IMR-90 (cell line): ENCODE data around the gene EEF1AKMT1. TPM values are rescaled to one million over a fixed set of nuclear protein-coding genes. Genes with fewer than 3 reads are reported as not detected.
A peak's percentile ranks its signal among the peaks of the same experiment; 100 is the strongest.

Experiments used
- ATAC-seq: fragments of 200-7000 bp; cut with Tn5 transposase; 2 replicates; pipeline ENCODE4 v1.9.1; 2020; ENCODE audit warnings: low read depth, mild to moderate bottlenecking, moderate library complexity
- BruUV-seq: library from RNA; stranded (reverse); fragments of 400-500 nt; replicated peaks from 2 replicates; lab custom pipeline; 2021; lab: Mats Ljungman, UMichigan
- CTCF ChIA-PET: fragments of 300-600 bp; formaldehyde crosslinking; extraction: SDS; loops from one replicate; lab custom pipeline; 2021; ENCODE audit warnings: antibody characterized with exemption; lab: Yijun Ruan, JAX
- POLR2A ChIA-PET: fragments of 300-600 bp; sonication (Branson Sonifier 250); formaldehyde crosslinking; loops from one replicate; lab custom pipeline; 2022; ENCODE audit warnings: antibody characterized with exemption; ENCODE audit not compliant: unreplicated experiment; lab: Charles Lee
- DNase-seq: peaks from one replicate; pipeline ENCODE4 v3.0.0; 2013
- H2AFZ ChIP-seq: replicated peaks from 2 replicates; pipeline ENCODE3; 2013; ENCODE audit warnings: low read length, mild to moderate bottlenecking; ENCODE audit not compliant: poor library complexity
- H2AK5ac ChIP-seq: 2 replicates; pipeline ENCODE4 v1.6.1; 2013; ENCODE audit warnings: low read depth, low read length, inconsistent platforms
- H2AK9ac ChIP-seq: replicated peaks from 2 replicates; pipeline ENCODE3; 2013; ENCODE audit warnings: mild to moderate bottlenecking, low read depth, low read length, moderate library complexity; ENCODE audit not compliant: poor library complexity
- H2BK120ac ChIP-seq: 2 replicates; pipeline ENCODE4 v1.6.1; 2013; ENCODE audit warnings: low read depth, low read length, inconsistent platforms
- H2BK15ac ChIP-seq: 3 replicates; pipeline ENCODE4 v1.6.1; 2013; ENCODE audit warnings: low read depth, low read length, inconsistent platforms
- H2BK20ac ChIP-seq: 2 replicates; pipeline ENCODE4 v1.6.1; 2013; ENCODE audit warnings: low read depth, mild to moderate bottlenecking, inconsistent platforms, low read length, moderate library complexity
- H2BK5ac ChIP-seq: 2 replicates; pipeline ENCODE4 v1.6.1; 2013; ENCODE audit warnings: mild to moderate bottlenecking, low read depth, low read length, inconsistent platforms; ENCODE audit not compliant: poor library complexity, severe bottlenecking
- H3K14ac ChIP-seq: replicated peaks from 2 replicates; pipeline ENCODE4 v1.6.1; 2013; ENCODE audit warnings: low read depth, low read length, inconsistent platforms
- H3K18ac ChIP-seq: 2 replicates; pipeline ENCODE4 v1.6.1; 2013; ENCODE audit warnings: low read depth, low read length, control low read depth
- H3K23ac ChIP-seq: 2 replicates; pipeline ENCODE4 v1.6.1; 2013; ENCODE audit warnings: low read depth, low read length, inconsistent platforms
- H3K27ac ChIP-seq: 2 replicates; pipeline ENCODE4 v1.5.1; 2013; ENCODE audit warnings: mild to moderate bottlenecking, control low read depth, low read length; ENCODE audit not compliant: insufficient read depth
- H3K27me3 ChIP-seq: 2 replicates; pipeline ENCODE4 v1.6.1; 2013; ENCODE audit warnings: low read length; ENCODE audit not compliant: control insufficient read depth, insufficient read depth
- H3K36me3 ChIP-seq: 2 replicates; pipeline ENCODE4 v1.6.1; 2013; ENCODE audit warnings: low read length, mixed read lengths; ENCODE audit not compliant: control insufficient read depth, insufficient read depth
- H3K4ac ChIP-seq: 2 replicates; pipeline ENCODE4 v1.6.1; 2013; ENCODE audit warnings: low read depth, low read length, inconsistent platforms
- H3K4me1 ChIP-seq: 2 replicates; pipeline ENCODE4 v1.6.1; 2013; ENCODE audit warnings: low read length, mixed read lengths; ENCODE audit not compliant: control insufficient read depth, insufficient read depth
- H3K4me2 ChIP-seq: 2 replicates; pipeline ENCODE4 v1.6.1; 2013; ENCODE audit warnings: low read depth, mild to moderate bottlenecking, control low read depth, low read length, moderate library complexity
- H3K4me3 ChIP-seq: 2 replicates; pipeline ENCODE4 v1.5.1; 2013; ENCODE audit warnings: low read depth, mild to moderate bottlenecking, control low read depth, low read length, moderate library complexity; ENCODE audit not compliant: insufficient read depth
- H3K56ac ChIP-seq: 2 replicates; pipeline ENCODE4 v1.6.1; 2013; ENCODE audit warnings: low read length, inconsistent platforms; ENCODE audit not compliant: insufficient read depth; ENCODE audit errors: extremely low read depth
- H3K79me1 ChIP-seq, 2 experiments: 2 replicates each; pipeline ENCODE4 v1.6.1; 2013; ENCODE audit warnings: low read length in 2 of 2, inconsistent platforms in 1 of 2, low read depth in 1 of 2
- H3K9ac ChIP-seq: 2 replicates; pipeline ENCODE4 v1.6.1; 2013; ENCODE audit warnings: low read depth, low read length, control low read depth
- H3K9me1 ChIP-seq: 2 replicates; pipeline ENCODE4 v1.6.1; 2013; ENCODE audit warnings: low read length, inconsistent platforms; ENCODE audit not compliant: insufficient read depth
- H3K9me3 ChIP-seq: 2 replicates; pipeline ENCODE4 v1.6.1; 2013; ENCODE audit warnings: low read length; ENCODE audit not compliant: control insufficient read depth, insufficient read depth
- H4K20me1 ChIP-seq: 2 replicates; pipeline ENCODE4 v1.6.1; 2013; ENCODE audit warnings: low read length, inconsistent platforms; ENCODE audit not compliant: insufficient read depth
- H4K5ac ChIP-seq: 2 replicates; pipeline ENCODE4 v1.6.1; 2013; ENCODE audit warnings: mild to moderate bottlenecking, low read depth, low read length, control low read depth
- H4K8ac ChIP-seq, 2 experiments: 2 replicates each; pipeline ENCODE4 v1.6.1; 2013; ENCODE audit warnings: low read depth in 2 of 2, low read length in 2 of 2, control low read depth in 1 of 2, inconsistent platforms in 1 of 2
- H4K91ac ChIP-seq: 2 replicates; pipeline ENCODE4 v1.6.1; 2013; ENCODE audit warnings: low read depth, low read length, inconsistent platforms; ENCODE audit not compliant: insufficient read depth
- FOS ChIP-seq: fragments of 150-350 bp; IDR thresholded peaks from 2 replicates; pipeline ENCODE4 v1.6.1; 2016; ENCODE audit warnings: low read depth, low read length
- MAZ ChIP-seq: IDR thresholded peaks from 2 replicates; pipeline ENCODE4 v1.6.1; 2012; ENCODE audit warnings: low read depth, mild to moderate bottlenecking, low read length, improper control_type of control experiment, moderate library complexity, borderline replicate concordance
- POLR2A ChIP-seq: IDR thresholded peaks from 2 replicates; pipeline ENCODE4 v1.6.1; 2012; ENCODE audit warnings: mild to moderate bottlenecking, low read depth, low read length
- WGBS, 2 experiments: methylation state at CpG; one replicate each; pipeline versions ENCODE4 v1.1.5 to v1.1.7; 2013; ENCODE audit warnings: missing lambda C conversion rate in 2 of 2; ENCODE audit not compliant: insufficient read length in 1 of 2; ENCODE audit errors: extremely low coverage in 2 of 2; 5-methylcytosine and 5-hydroxymethylcytosine counted together
- dilution Hi-C: fragments of 300-500 bp; cut with HindIII; formaldehyde crosslinking; loops from one replicate; pipeline ENCODE4 v1.14.3; 2018; ENCODE audit warnings: low sequenced_read_pairs; ENCODE audit not compliant: unreplicated experiment
- in situ Hi-C: fragments of 300-500 bp; cut with MboI; formaldehyde crosslinking; loops from 3 replicates; pipeline ENCODE4 v1.14.3; 2019; ENCODE audit warnings: low sequenced_read_pairs, inconsistent platforms, mixed read lengths
- intact Hi-C: fragments of 100-400 bp; cut with micrococcal nuclease; formaldehyde crosslinking; loops from 2 replicates; pipeline ENCODE4 v1.10.0; 2022
- polyA plus RNA-seq, 3 experiments: library from polyadenylated mRNA; depleted of rRNA; stranded (reverse); fragments of >200 nt; gene quantifications; 2 replicates each; pipeline ENCODE4 v1.2.3, GENCODE V29; 2012; ENCODE audit warnings: low replicate concordance in 1 of 3
- total RNA-seq: library from RNA; depleted of rRNA; stranded (reverse); fragments of >200 nt; gene quantifications from 2 replicates; pipeline ENCODE4 v1.2.3, GENCODE V29; 2012
- TF ChIP-seq, protein P1 (sequence below): fragments of 150-350 bp; IDR thresholded peaks from 2 replicates; pipeline ENCODE4 v1.6.1; 2016; ENCODE audit warnings: low read depth, mild to moderate bottlenecking, low read length, moderate library complexity, borderline replicate concordance
- TF ChIP-seq, protein P2 (sequence below): fragments of 150-350 bp; IDR thresholded peaks from 2 replicates; pipeline ENCODE4 v1.6.1; 2017; ENCODE audit warnings: mild to moderate bottlenecking, antibody characterized with exemption, low read length, low read depth

Gene EEF1AKMT1
- total and polyA plus RNA-seq, 2 of the 4 experiments (the other 2 are of a cell fraction): 10.0 to 10.6 TPM

DNA sequence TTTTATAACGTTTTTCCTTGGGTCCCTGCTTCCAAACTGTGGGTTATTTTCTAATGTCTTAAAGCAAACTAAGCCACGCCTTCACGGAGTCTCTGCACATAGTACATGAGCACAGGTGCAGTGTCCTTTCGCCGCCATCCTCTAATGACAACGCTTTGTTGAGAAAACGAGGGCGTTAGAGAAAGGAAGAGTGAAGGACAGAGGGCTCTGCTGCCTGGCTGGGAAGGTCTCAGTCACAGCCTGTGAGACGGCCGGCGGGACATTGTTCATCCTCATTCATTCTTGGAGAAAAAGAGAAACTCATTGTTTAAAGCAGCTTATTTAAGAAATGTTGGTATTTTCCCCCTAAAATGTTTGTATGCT is 60.8 kb downstream of the EEF1AKMT1 start:
- Histone ChIP-seq H3K27ac (no peak overlapping the region), H3K9ac (no peak overlapping the region), H3K18ac (no peak overlapping the region), H3K4ac (no peak overlapping the region), H2BK15ac (no peak overlapping the region), H2AFZ (peak overlapping the region; percentile 79), H4K20me1 (no peaks in the 10 kb centered on the region), H3K27me3 (peaks cover 1% of the 10 kb centered on the region; the same call in 1 of the 2 replicates), H4K8ac (no peak overlapping the region), H3K4me2 (peak overlapping the region; percentile 48), H3K79me1 (no peaks in the 10 kb centered on the region), H3K23ac (no peak overlapping the region), H2AK9ac (no peak overlapping the region), H3K4me1 (peaks cover 9% of the 10 kb centered on the region), H4K91ac (no peak overlapping the region), H3K9me1 (no peaks in the 10 kb centered on the region), H2AK5ac (0 out of 2 replicates have a peak overlapping the region, but pooled peaks have one; percentile 63), H2BK5ac (no peak overlapping the region), H3K14ac (no peak overlapping the region), H3K56ac (no peak overlapping the region), H4K5ac (no peak overlapping the region), H2BK120ac (no peak overlapping the region), H3K4me3 (no peak overlapping the region), H3K36me3 (no peaks in the 10 kb centered on the region), H2BK20ac (no peak overlapping the region), H3K9me3 (no peaks in the 10 kb centered on the region)
- no peak for TF ChIP-seq MAZ
- TF ChIP-seq, protein P1, sequence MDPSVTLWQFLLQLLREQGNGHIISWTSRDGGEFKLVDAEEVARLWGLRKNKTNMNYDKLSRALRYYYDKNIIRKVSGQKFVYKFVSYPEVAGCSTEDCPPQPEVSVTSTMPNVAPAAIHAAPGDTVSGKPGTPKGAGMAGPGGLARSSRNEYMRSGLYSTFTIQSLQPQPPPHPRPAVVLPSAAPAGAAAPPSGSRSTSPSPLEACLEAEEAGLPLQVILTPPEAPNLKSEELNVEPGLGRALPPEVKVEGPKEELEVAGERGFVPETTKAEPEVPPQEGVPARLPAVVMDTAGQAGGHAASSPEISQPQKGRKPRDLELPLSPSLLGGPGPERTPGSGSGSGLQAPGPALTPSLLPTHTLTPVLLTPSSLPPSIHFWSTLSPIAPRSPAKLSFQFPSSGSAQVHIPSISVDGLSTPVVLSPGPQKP: no peak
- TF ChIP-seq, protein P2, sequence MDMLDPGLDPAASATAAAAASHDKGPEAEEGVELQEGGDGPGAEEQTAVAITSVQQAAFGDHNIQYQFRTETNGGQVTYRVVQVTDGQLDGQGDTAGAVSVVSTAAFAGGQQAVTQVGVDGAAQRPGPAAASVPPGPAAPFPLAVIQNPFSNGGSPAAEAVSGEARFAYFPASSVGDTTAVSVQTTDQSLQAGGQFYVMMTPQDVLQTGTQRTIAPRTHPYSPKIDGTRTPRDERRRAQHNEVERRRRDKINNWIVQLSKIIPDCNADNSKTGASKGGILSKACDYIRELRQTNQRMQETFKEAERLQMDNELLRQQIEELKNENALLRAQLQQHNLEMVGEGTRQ: no peak
- TF ChIP-seq POLR2A: no peak
- TF ChIP-seq FOS: no peak
- DNase-seq (no peak), ATAC-seq (no peak)
- intact Hi-C loops (loop anchor here (2.0 to 5.0 kb wide), 2 partner anchors 212 to 764 kb away; no protein-coding TSS in a partner anchor), in situ Hi-C loops (loop anchor here (25.0 kb wide), 1 partner anchor 526 kb away; the partner anchor contains the start of gene GJB2), dilution Hi-C loops (no loop called here)
- WGBS, 2 experiments: 54% methylated on average over 5 of the region's 11 CpGs; no CpG with 5 or more reads in 1 of the 2 experiments
- ChIA-PET POLR2A (no interaction called here), CTCF (interaction anchor here (0.9 kb wide), 1 partner anchor 159 kb away, joined by 3 read pairs; no protein-coding TSS in a partner anchor)
- no TSS peak for BruUV-seq
